ENCODE measurements around the gene PPP2R3B.
A peak's percentile ranks its signal among the peaks of the same experiment; 100 is the strongest.
"Not testable (repeated sequence)": the region's sequence is repeated elsewhere in the genome, so short reads cannot be mapped to it uniquely, and the experiment has no call there.

Gene PPP2R3B

DNA sequence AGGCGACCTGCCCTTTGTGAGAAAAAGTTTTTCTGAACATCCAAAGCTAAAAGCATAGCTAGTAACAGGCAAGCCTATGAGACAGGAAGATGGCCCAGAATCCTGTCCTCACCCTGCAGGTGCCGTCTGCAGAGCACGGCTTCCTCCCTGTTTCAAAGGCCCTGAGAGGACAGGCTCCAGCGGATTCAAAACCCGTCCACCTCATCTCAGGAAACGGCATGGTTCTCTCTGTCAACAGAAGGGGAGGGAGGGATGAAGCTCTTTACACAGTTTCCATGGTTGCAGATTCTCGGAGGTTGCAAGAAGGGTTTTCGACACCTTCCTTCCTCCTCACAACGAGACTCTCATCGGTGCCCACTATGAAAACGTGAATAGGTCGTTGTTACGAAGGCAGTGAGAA lies 8.3 kb downstream of the PPP2R3B start:
- Histone ChIP-seq H3K27me3 (ENCODE audit: control insufficient read depth in 1 of 2, insufficient read depth in 1 of 2, low read length in 2 of 2) (peaks cover 15 to 20% of the 10 kb centered on the region in 2 experiments), H3K4me3 (ENCODE audit: insufficient read depth in 1 of 2, low read depth in 1 of 2, low read length in 2 of 2) (no peak overlapping the region), H3K18ac (ENCODE audit: low read depth in 1 of 2, low read length in 2 of 2) (no peak overlapping the region), H2AFZ (ENCODE audit: low read depth, low read length) (no peak overlapping the region), H4K8ac (ENCODE audit: low read length) (no peak overlapping the region), H3K36me3 (ENCODE audit: control insufficient read depth in 1 of 2, insufficient read depth in 2 of 2, low read depth in 1 of 2, low read length in 2 of 2) (peaks cover 0 to 5% of the 10 kb centered on the region in 2 experiments), H3K23ac (ENCODE audit: low read length in 2 of 2) (no peak overlapping the region), H3K4ac (ENCODE audit: low read depth in 1 of 2, low read length in 2 of 2) (no peak overlapping the region), H3K4me2 (ENCODE audit: low read length, poor library complexity, severe bottlenecking) (no peak overlapping the region), H3K4me1 (ENCODE audit: control insufficient read depth, insufficient read depth, low read depth, low read length) (peaks cover 16% of the 10 kb centered on the region), H2BK12ac (ENCODE audit: low read length in 2 of 2) (no peak overlapping the region), H2AK5ac (ENCODE audit: low read length, severe bottlenecking) (no peak overlapping the region), H3K14ac (ENCODE audit: low read length in 2 of 2) (no peak overlapping the region), H2BK120ac (ENCODE audit: low read depth, low read length) (no peak overlapping the region), H2BK5ac (ENCODE audit: low read depth, low read length, poor library complexity, severe bottlenecking) (no peak overlapping the region), H3K9ac (ENCODE audit: low read length) (no peak overlapping the region), H4K91ac (ENCODE audit: low read length) (no peak overlapping the region), H3K27ac (ENCODE audit: low read length, poor library complexity, severe bottlenecking) (no peak overlapping the region), H3K79me1 (replicated peaks; ENCODE audit: low read length, poor library complexity, severe bottlenecking) (peaks cover 41% of the 10 kb centered on the region), H3K9me3 (ENCODE audit: control insufficient read depth, low read length) (no peaks in the 10 kb centered on the region), H2BK15ac (ENCODE audit: low read depth, poor library complexity, severe bottlenecking) (no peak overlapping the region)
- WGBS = 92% methylated on average over 13 of the region's 13 CpGs
- no peak for DNase-seq

DNA sequence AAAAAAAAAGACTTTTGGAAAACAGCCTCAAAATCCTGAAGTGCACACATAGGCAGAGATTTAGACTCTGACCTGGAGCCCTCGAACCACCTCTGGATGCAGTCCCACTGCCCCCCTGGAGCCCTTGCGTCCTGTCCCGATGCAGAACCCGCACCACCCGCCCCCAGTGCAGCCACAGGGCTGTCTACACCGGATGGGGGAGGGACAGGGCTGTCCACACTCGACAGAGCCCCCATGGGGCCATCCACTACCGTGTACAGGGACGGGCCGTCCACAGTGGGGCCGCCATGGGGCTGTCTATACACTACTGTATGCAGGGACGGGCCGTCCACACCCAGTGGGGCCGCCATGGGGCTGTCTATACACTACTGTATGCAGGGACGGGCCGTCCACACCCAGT lies 10.5 kb downstream of the PPP2R3B start:
- not testable (repeated sequence) for H4K8ac ChIP-seq (ENCODE audit: low read length); H3K9ac ChIP-seq (ENCODE audit: low read length); H2AK5ac ChIP-seq (ENCODE audit: low read length, severe bottlenecking); H2BK5ac ChIP-seq (ENCODE audit: low read depth, low read length, poor library complexity, severe bottlenecking); H3K36me3 ChIP-seq (ENCODE audit: control insufficient read depth in 1 of 2, insufficient read depth in 2 of 2, low read depth in 1 of 2, low read length in 2 of 2); H2BK12ac ChIP-seq (ENCODE audit: low read length in 2 of 2); H3K4ac ChIP-seq (ENCODE audit: low read depth in 1 of 2, low read length in 2 of 2); H3K4me2 ChIP-seq (ENCODE audit: low read length, poor library complexity, severe bottlenecking); H2AFZ ChIP-seq (ENCODE audit: low read depth, low read length); H2BK15ac ChIP-seq (ENCODE audit: low read depth, poor library complexity, severe bottlenecking); H3K18ac ChIP-seq (ENCODE audit: low read depth in 1 of 2, low read length in 2 of 2); H3K4me3 ChIP-seq (ENCODE audit: insufficient read depth in 1 of 2, low read depth in 1 of 2, low read length in 2 of 2); H2BK120ac ChIP-seq (ENCODE audit: low read depth, low read length); DNase-seq; H3K14ac ChIP-seq (ENCODE audit: low read length in 2 of 2); H3K23ac ChIP-seq (ENCODE audit: low read length in 2 of 2); H3K9me3 ChIP-seq (ENCODE audit: control insufficient read depth, low read length); H3K27ac ChIP-seq (ENCODE audit: low read length, poor library complexity, severe bottlenecking)
- Histone ChIP-seq H3K27me3 (ENCODE audit: control insufficient read depth in 1 of 2, insufficient read depth in 1 of 2, low read length in 2 of 2) (peaks cover 36 to 40% of the 10 kb centered on the region in 2 experiments), H4K91ac (ENCODE audit: low read length) (peak overlapping the region; percentile 41), H3K4me1 (ENCODE audit: control insufficient read depth, insufficient read depth, low read depth, low read length) (peaks cover 21% of the 10 kb centered on the region), H3K79me1 (replicated peaks; ENCODE audit: low read length, poor library complexity, severe bottlenecking) (peaks cover 46% of the 10 kb centered on the region)
- WGBS = 92% methylated on average over 11 of the region's 16 CpGs

DNA sequence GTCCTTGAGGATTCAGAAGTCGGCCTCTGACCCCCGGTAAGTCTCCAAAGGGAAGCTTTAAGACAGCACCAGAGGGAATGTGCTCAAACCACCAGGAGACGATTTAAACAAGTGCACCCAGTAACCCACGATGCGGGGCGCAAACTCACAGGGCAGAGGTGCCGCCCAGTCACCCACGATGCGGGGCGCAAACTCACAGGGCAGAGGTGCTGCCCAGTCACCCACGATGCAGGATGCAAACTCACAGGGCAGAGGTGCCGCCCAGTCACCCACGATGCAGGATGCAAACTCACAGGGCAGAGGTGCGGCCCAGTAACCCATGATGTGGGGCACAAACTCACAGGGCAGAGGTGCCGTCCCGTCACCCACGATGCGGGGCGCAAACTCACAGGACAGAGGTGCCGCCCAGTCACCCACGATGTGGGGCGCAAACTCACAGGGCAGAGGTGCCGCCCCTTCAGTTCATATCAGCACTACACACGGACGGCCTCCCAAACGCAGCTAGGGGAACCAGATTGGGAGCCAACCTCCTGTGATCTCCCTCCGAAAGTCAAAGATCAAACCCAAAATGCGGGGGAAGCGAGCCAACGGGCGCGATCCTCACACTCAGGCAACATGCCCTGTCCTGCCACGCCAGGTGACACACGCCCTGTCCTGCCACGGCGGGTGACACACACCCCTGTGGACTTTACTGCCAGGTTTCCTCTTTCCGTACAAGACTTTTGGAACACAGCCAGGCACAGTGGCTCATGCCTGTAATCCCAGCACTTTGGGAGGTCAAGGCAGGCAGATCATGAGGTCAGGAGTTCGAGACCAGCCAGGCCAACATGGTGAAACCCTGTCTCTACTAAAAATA lies 11.3 kb downstream of the PPP2R3B start:
- no peak overlapping the region for H3K9ac ChIP-seq (ENCODE audit: low read length)
- no peak overlapping the region for H4K91ac ChIP-seq (ENCODE audit: low read length)
- DNase-seq = no peak
- H4K8ac ChIP-seq (ENCODE audit: low read length) = no peak overlapping the region
- no peak overlapping the region for H3K14ac ChIP-seq (ENCODE audit: low read length in 2 of 2)
- peak overlapping the region in 1 of 2 experiments; percentile 79 for H3K23ac ChIP-seq (ENCODE audit: low read length in 2 of 2)
- peaks cover 23% of the 10 kb centered on the region for H3K4me1 ChIP-seq (ENCODE audit: control insufficient read depth, insufficient read depth, low read depth, low read length)
- H3K36me3 ChIP-seq (ENCODE audit: control insufficient read depth in 1 of 2, insufficient read depth in 2 of 2, low read depth in 1 of 2, low read length in 2 of 2) = peaks cover 0 to 11% of the 10 kb centered on the region in 2 experiments
- no peak overlapping the region for H3K18ac ChIP-seq (ENCODE audit: low read depth in 1 of 2, low read length in 2 of 2)
- peaks cover 36 to 48% of the 10 kb centered on the region in 2 experiments for H3K27me3 ChIP-seq (ENCODE audit: control insufficient read depth in 1 of 2, insufficient read depth in 1 of 2, low read length in 2 of 2)
- H2AFZ ChIP-seq (ENCODE audit: low read depth, low read length) = no peak overlapping the region
- H3K9me3 ChIP-seq (ENCODE audit: control insufficient read depth, low read length) = no peaks in the 10 kb centered on the region
- peak overlapping the region in 1 of 2 experiments; percentile 30 for H3K4me3 ChIP-seq (ENCODE audit: insufficient read depth in 1 of 2, low read depth in 1 of 2, low read length in 2 of 2)
- no peak overlapping the region for H3K4ac ChIP-seq (ENCODE audit: low read depth in 1 of 2, low read length in 2 of 2)
- H2BK12ac ChIP-seq (ENCODE audit: low read length in 2 of 2) = no peak overlapping the region
- no peak overlapping the region for H3K4me2 ChIP-seq (ENCODE audit: low read length, poor library complexity, severe bottlenecking)
- 91% methylated on average over 38 of the region's 38 CpGs for WGBS
- H2BK15ac ChIP-seq (ENCODE audit: low read depth, poor library complexity, severe bottlenecking) = no peak overlapping the region
- H2AK5ac ChIP-seq (ENCODE audit: low read length, severe bottlenecking) = no peak overlapping the region
- H3K27ac ChIP-seq (ENCODE audit: low read length, poor library complexity, severe bottlenecking) = no peak overlapping the region
- H2BK120ac ChIP-seq (ENCODE audit: low read depth, low read length) = no peak overlapping the region
- peaks cover 50% of the 10 kb centered on the region for H3K79me1 ChIP-seq (replicated peaks; ENCODE audit: low read length, poor library complexity, severe bottlenecking)
- H2BK5ac ChIP-seq (ENCODE audit: low read depth, low read length, poor library complexity, severe bottlenecking) = no peak overlapping the region

DNA sequence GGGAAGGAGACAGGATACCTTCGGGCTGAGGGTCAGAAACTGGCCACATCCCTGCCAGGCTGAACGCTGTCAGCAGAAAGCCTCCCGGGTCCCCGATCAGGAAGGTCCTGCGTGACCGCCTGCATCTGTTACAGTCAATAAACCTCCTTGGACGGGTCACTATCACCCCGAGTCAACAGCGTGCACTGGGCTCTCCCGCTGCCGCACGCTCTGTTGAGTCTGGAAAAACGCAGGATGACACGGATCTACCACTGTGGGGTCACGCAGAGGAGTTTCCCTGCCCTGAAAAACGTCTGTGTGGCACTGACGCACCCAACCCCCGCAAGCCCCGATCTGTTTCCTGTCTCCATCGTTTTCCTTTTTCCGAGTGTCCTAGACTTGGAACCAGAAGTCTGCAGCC lies 12.1 kb downstream of the PPP2R3B start:
- peaks cover 36 to 48% of the 10 kb centered on the region in 2 experiments for H3K27me3 ChIP-seq (ENCODE audit: control insufficient read depth in 1 of 2, insufficient read depth in 1 of 2, low read length in 2 of 2)
- peaks cover 24% of the 10 kb centered on the region for H3K4me1 ChIP-seq (ENCODE audit: control insufficient read depth, insufficient read depth, low read depth, low read length)
- no peak overlapping the region for H2BK5ac ChIP-seq (ENCODE audit: low read depth, low read length, poor library complexity, severe bottlenecking)
- peak overlapping the region; percentile 98 for H3K4me2 ChIP-seq (ENCODE audit: low read length, poor library complexity, severe bottlenecking)
- H3K79me1 ChIP-seq (replicated peaks; ENCODE audit: low read length, poor library complexity, severe bottlenecking) = peaks cover 56% of the 10 kb centered on the region
- WGBS = 36% methylated on average over 21 of the region's 21 CpGs
- no peak overlapping the region for H4K91ac ChIP-seq (ENCODE audit: low read length)
- no peak overlapping the region for H3K27ac ChIP-seq (ENCODE audit: low read length, poor library complexity, severe bottlenecking)
- H3K4me3 ChIP-seq (ENCODE audit: insufficient read depth in 1 of 2, low read depth in 1 of 2, low read length in 2 of 2) = peak overlapping the region in 1 of 2 experiments; percentile 68
- H2AK5ac ChIP-seq (ENCODE audit: low read length, severe bottlenecking) = no peak overlapping the region
- no peak overlapping the region for H2BK15ac ChIP-seq (ENCODE audit: low read depth, poor library complexity, severe bottlenecking)
- no peak overlapping the region for H2AFZ ChIP-seq (ENCODE audit: low read depth, low read length)
- no peak overlapping the region for H3K23ac ChIP-seq (ENCODE audit: low read length in 2 of 2)
- H2BK12ac ChIP-seq (ENCODE audit: low read length in 2 of 2) = no peak overlapping the region
- H2BK120ac ChIP-seq (ENCODE audit: low read depth, low read length) = no peak overlapping the region
- H3K9me3 ChIP-seq (ENCODE audit: control insufficient read depth, low read length) = no peaks in the 10 kb centered on the region
- H3K4ac ChIP-seq (ENCODE audit: low read depth in 1 of 2, low read length in 2 of 2) = no peak overlapping the region
- H3K14ac ChIP-seq (ENCODE audit: low read length in 2 of 2) = no peak overlapping the region
- peaks cover 0 to 15% of the 10 kb centered on the region in 2 experiments for H3K36me3 ChIP-seq (ENCODE audit: control insufficient read depth in 1 of 2, insufficient read depth in 2 of 2, low read depth in 1 of 2, low read length in 2 of 2)
- DNase-seq = peak; percentile 30
- H4K8ac ChIP-seq (ENCODE audit: low read length) = no peak overlapping the region
- no peak overlapping the region for H3K9ac ChIP-seq (ENCODE audit: low read length)
- no peak overlapping the region for H3K18ac ChIP-seq (ENCODE audit: low read depth in 1 of 2, low read length in 2 of 2)

All from mesenchymal stem cell (in vitro differentiated cells and primary cell).